H9 (cell line): Measurements from ENCODE around the gene ERFL. TPM values are rescaled to one million over a fixed set of nuclear protein-coding genes. Genes with fewer than 3 reads are reported as not detected.

ENCODE experiments used
- DNase-seq: peaks from one replicate; pipeline ENCODE4 v3.0.0-alpha.2; 2017
- H2AFZ ChIP-seq: one replicate; pipeline ENCODE4 v1.6.1; 2013; ENCODE audit warnings: mild to moderate bottlenecking, low read length, control low read depth, moderate library complexity
- H2AK5ac ChIP-seq: 2 replicates; pipeline ENCODE4 v1.6.1; 2013; ENCODE audit warnings: low read length, control low read depth, mixed read lengths; ENCODE audit not compliant: insufficient read length
- H2BK120ac ChIP-seq: one replicate; pipeline ENCODE4 v1.6.1; 2013; ENCODE audit warnings: low read depth, mild to moderate bottlenecking, low read length, control low read depth, inconsistent platforms; ENCODE audit not compliant: poor library complexity, severe bottlenecking
- H2BK12ac ChIP-seq: 2 replicates; pipeline ENCODE4 v1.6.1; 2013; ENCODE audit warnings: low read length, control low read depth, mixed read lengths, low read depth; ENCODE audit not compliant: insufficient read length
- H2BK15ac ChIP-seq: 2 replicates; pipeline ENCODE4 v1.6.1; 2013; ENCODE audit warnings: low read depth, low read length, control low read depth
- H2BK20ac ChIP-seq: one replicate; pipeline ENCODE4 v1.6.1; 2013; ENCODE audit warnings: low read depth, mild to moderate bottlenecking, low read length, control low read depth, inconsistent platforms; ENCODE audit not compliant: poor library complexity, severe bottlenecking
- H2BK5ac ChIP-seq: 2 replicates; pipeline ENCODE4 v1.6.1; 2013; ENCODE audit warnings: low read length, control low read depth, mixed read lengths; ENCODE audit not compliant: insufficient read length
- H3K14ac ChIP-seq: 2 replicates; pipeline ENCODE4 v1.6.1; 2013; ENCODE audit warnings: low read length, control low read depth; ENCODE audit not compliant: insufficient read depth
- H3K18ac ChIP-seq: 2 replicates; pipeline ENCODE4 v1.6.1; 2013; ENCODE audit warnings: low read depth, mild to moderate bottlenecking, mixed read lengths, low read length, control low read depth; ENCODE audit not compliant: insufficient read length
- H3K23ac ChIP-seq: 2 replicates; pipeline ENCODE4 v1.6.1; 2013; ENCODE audit warnings: low read length, control low read depth, mixed read lengths, low read depth; ENCODE audit not compliant: insufficient read length
- H3K23me2 ChIP-seq: 2 replicates; pipeline ENCODE4 v1.6.1; 2013; ENCODE audit warnings: low read depth, mild to moderate bottlenecking, mixed read lengths, low read length, control low read depth; ENCODE audit not compliant: insufficient read length, poor library complexity, severe bottlenecking
- H3K27ac ChIP-seq: 2 replicates; pipeline ENCODE4 v1.5.1; 2013; ENCODE audit warnings: low read length, control low read depth, mixed read lengths, low read depth; ENCODE audit not compliant: insufficient read length
- H3K27me3 ChIP-seq: 2 replicates; pipeline ENCODE4 v1.6.1; 2013; ENCODE audit warnings: low read length, control low read depth, inconsistent platforms; ENCODE audit not compliant: insufficient read depth
- H3K4ac ChIP-seq: 2 replicates; pipeline ENCODE4 v1.6.1; 2013; ENCODE audit warnings: low read depth, mild to moderate bottlenecking, control low read depth, inconsistent platforms, low read length, moderate library complexity
- H3K4me1 ChIP-seq: 2 replicates; pipeline ENCODE4 v1.6.1; 2013; ENCODE audit warnings: low read length, control low read depth, inconsistent platforms; ENCODE audit not compliant: insufficient read depth
- H3K4me2 ChIP-seq: 2 replicates; pipeline ENCODE4 v1.6.1; 2013; ENCODE audit warnings: low read length, control low read depth, mixed read lengths; ENCODE audit not compliant: insufficient read length, insufficient read depth
- H3K56ac ChIP-seq: 2 replicates; pipeline ENCODE4 v1.6.1; 2013; ENCODE audit warnings: low read depth, mild to moderate bottlenecking, mixed read lengths, low read length, control low read depth; ENCODE audit not compliant: insufficient read length
- H3K79me1 ChIP-seq: 2 replicates; pipeline ENCODE4 v1.6.1; 2013; ENCODE audit warnings: low read depth, mild to moderate bottlenecking, moderate library complexity, low read length, control low read depth, inconsistent platforms; ENCODE audit not compliant: insufficient read depth, poor library complexity, severe bottlenecking
- H3K79me2 ChIP-seq: 2 replicates; pipeline ENCODE4 v1.6.1; 2013; ENCODE audit warnings: low read length, control low read depth, inconsistent platforms; ENCODE audit not compliant: insufficient read depth
- H3K9ac ChIP-seq: 2 replicates; pipeline ENCODE4 v1.6.1; 2013; ENCODE audit warnings: low read length, control low read depth, mixed read lengths; ENCODE audit not compliant: insufficient read length; ENCODE audit errors: extremely low read depth
- H3K9me3 ChIP-seq: one replicate; pipeline ENCODE4 v1.6.1; 2013; ENCODE audit warnings: low read depth, low read length, inconsistent platforms; ENCODE audit not compliant: control insufficient read depth
- H3T11ph ChIP-seq: one replicate; pipeline ENCODE4 v1.6.1; 2013; ENCODE audit warnings: mild to moderate bottlenecking, low read length, control low read depth, inconsistent platforms
- H4K20me1 ChIP-seq: one replicate; pipeline ENCODE4 v1.6.1; 2013; ENCODE audit not compliant: control insufficient read depth, insufficient read length, insufficient read depth
- H4K5ac ChIP-seq: 2 replicates; pipeline ENCODE4 v1.6.1; 2013; ENCODE audit warnings: low read depth, mild to moderate bottlenecking, mixed read lengths, low read length, control low read depth; ENCODE audit not compliant: insufficient read length
- H4K8ac ChIP-seq: replicated peaks from 2 replicates; pipeline ENCODE4 v1.6.1; 2013; ENCODE audit warnings: low read length, control low read depth, mixed read lengths, low read depth; ENCODE audit not compliant: insufficient read length
- H4K91ac ChIP-seq: 2 replicates; pipeline ENCODE4 v1.6.1; 2013; ENCODE audit warnings: low read depth, mild to moderate bottlenecking, moderate library complexity, mixed read lengths, low read length, control low read depth; ENCODE audit not compliant: insufficient read length
- H3K27ac Mint-ChIP-seq, 3 experiments: 2 replicates in 2 of 3; 3 replicates in 1 of 3; pipeline ENCODE4 v1.8.0; 2020 to 2021; ENCODE audit warnings: mixed read lengths in 3 of 3, mild to moderate bottlenecking in 1 of 3, moderate library complexity in 1 of 3
- H3K27me3 Mint-ChIP-seq: 2 replicates; pipeline ENCODE4 v1.8.0; 2021; ENCODE audit warnings: low read depth, mild to moderate bottlenecking, moderate library complexity, mixed read lengths
- H3K36me3 Mint-ChIP-seq, 3 experiments: 2 replicates in 2 of 3; 3 replicates in 1 of 3; pipeline ENCODE4 v1.8.0; 2020 to 2021; ENCODE audit warnings: low read depth in 3 of 3, mixed read lengths in 3 of 3; ENCODE audit not compliant: insufficient read depth in 1 of 3
- H3K4me1 Mint-ChIP-seq, 2 experiments: 2 replicates each; pipeline ENCODE4 v1.8.0; 2020; ENCODE audit warnings: mixed read lengths in 2 of 2
- H3K4me3 Mint-ChIP-seq, 2 experiments: 2 replicates in 1 of 2; 3 replicates in 1 of 2; pipeline ENCODE4 v1.8.0; 2020 to 2021; ENCODE audit warnings: mild to moderate bottlenecking in 2 of 2, mixed read lengths in 2 of 2, moderate library complexity in 1 of 2
- H3K9me3 Mint-ChIP-seq, 2 experiments: 2 replicates in 1 of 2; 3 replicates in 1 of 2; pipeline ENCODE4 v1.8.0; 2020; ENCODE audit warnings: mild to moderate bottlenecking in 2 of 2, mixed read lengths in 2 of 2, moderate library complexity in 1 of 2
- WGBS: extraction: QIAGEN DNeasy Blood & Tissue Kit; methylation state at CpG from one replicate; pipeline ENCODE4 v1.1.7; 2013; ENCODE audit warnings: missing lambda C conversion rate, low lambda C conversion rate, mixed read lengths; ENCODE audit not compliant: insufficient read length; ENCODE audit errors: extremely low coverage; 5-methylcytosine and 5-hydroxymethylcytosine counted together
- total RNA-seq: library from RNA; stranded (reverse); gene quantifications from 2 replicates; pipeline ENCODE4 v1.2.1, GENCODE V29; 2021
- TF ChIP-seq, protein P1 (sequence below): fragments of 200-600 bp; sonication (generic); conservative IDR thresholded peaks from 3 replicates; pipeline ENCODE4 v1.8.0; 2021; ENCODE audit warnings: antibody characterized with exemption, mild to moderate bottlenecking

Gene ERFL
- total RNA-seq, 1 experiment from 2014 or later, result 0.22 TPM

DNA sequence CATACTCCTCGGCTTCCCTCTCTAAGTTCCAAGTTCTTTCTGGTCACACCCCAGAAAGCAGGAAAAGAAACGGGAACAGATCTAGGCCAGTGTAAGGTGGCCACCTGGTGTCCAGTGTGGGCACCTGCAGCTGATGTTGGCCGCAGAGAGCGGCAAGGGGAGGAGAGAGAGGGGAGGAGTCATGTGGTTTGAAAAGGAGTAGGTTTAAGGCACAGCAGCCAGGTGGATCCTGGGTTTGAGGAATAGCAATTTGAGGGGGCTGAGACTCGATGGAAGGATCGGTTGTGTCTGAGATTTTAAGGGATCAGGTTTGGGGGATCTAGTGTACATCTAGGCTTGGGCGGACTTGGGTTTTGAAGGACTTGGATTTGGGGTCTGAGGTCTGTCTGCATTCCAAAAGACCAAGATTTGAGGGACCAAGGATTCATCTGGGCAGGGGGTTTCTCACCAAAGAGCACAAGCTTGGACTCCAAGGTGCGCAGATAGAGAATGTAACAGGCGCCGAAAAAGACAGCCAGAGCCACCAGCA lies 29.7 kb upstream of the ERFL start:
- TF ChIP-seq, protein P1, sequence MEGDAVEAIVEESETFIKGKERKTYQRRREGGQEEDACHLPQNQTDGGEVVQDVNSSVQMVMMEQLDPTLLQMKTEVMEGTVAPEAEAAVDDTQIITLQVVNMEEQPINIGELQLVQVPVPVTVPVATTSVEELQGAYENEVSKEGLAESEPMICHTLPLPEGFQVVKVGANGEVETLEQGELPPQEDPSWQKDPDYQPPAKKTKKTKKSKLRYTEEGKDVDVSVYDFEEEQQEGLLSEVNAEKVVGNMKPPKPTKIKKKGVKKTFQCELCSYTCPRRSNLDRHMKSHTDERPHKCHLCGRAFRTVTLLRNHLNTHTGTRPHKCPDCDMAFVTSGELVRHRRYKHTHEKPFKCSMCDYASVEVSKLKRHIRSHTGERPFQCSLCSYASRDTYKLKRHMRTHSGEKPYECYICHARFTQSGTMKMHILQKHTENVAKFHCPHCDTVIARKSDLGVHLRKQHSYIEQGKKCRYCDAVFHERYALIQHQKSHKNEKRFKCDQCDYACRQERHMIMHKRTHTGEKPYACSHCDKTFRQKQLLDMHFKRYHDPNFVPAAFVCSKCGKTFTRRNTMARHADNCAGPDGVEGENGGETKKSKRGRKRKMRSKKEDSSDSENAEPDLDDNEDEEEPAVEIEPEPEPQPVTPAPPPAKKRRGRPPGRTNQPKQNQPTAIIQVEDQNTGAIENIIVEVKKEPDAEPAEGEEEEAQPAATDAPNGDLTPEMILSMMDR, result peak; percentile 90
- Histone ChIP-seq H3K4ac (no peak overlapping the region), H2BK20ac (no peak overlapping the region), H3K9ac (no peak overlapping the region), H2BK15ac (no peak overlapping the region), H3K56ac (no peak overlapping the region), H3K79me1 (no peaks in the 10 kb centered on the region), H3K23me2 (no peaks in the 10 kb centered on the region), H3K18ac (no peak overlapping the region), H4K20me1 (peaks cover 3% of the 10 kb centered on the region), H3T11ph (no peak overlapping the region), H4K5ac (no peak overlapping the region), H2AFZ (no peak overlapping the region), H3K27me3 (no peaks in the 10 kb centered on the region), H3K27ac (no peak overlapping the region), H4K91ac (no peak overlapping the region), H3K23ac (no peak overlapping the region), H2BK12ac (no peak overlapping the region), H2AK5ac (no peak overlapping the region), H3K14ac (no peak overlapping the region), H3K79me2 (no peaks in the 10 kb centered on the region), H4K8ac (no peak overlapping the region), H2BK120ac (no peak overlapping the region), H3K9me3 (no peaks in the 10 kb centered on the region), H2BK5ac (no peak overlapping the region), H3K4me1 (no peaks in the 10 kb centered on the region), H3K4me2 (peak overlapping the region; percentile 54)
- H3K27ac Mint-ChIP-seq, result peak overlapping the region; percentile 71 to 82 (median 81)
- peaks cover 4 to 21% (median 5%) of the 10 kb centered on the region in 3 experiments; a peak in 5 of 7 replicates for H3K36me3 Mint-ChIP-seq
- DNase-seq, result peak; percentile 89
- no peaks in the 10 kb centered on the region for H3K9me3 Mint-ChIP-seq
- H3K27me3 Mint-ChIP-seq, result no peaks in the 10 kb centered on the region
- H3K4me1 Mint-ChIP-seq, result peaks cover 16 to 22% of the 10 kb centered on the region in 2 experiments
- WGBS, result no CpG with 5 or more reads among the region's 10 CpGs
- peak overlapping the region; percentile 73 to 82 for H3K4me3 Mint-ChIP-seq
